ENCODE results near the gene MND1.
"Not testable (repeated sequence)": the region's sequence is repeated elsewhere in the genome, so short reads cannot be mapped to it uniquely, and the experiment has no call there.

Gene MND1

DNA sequence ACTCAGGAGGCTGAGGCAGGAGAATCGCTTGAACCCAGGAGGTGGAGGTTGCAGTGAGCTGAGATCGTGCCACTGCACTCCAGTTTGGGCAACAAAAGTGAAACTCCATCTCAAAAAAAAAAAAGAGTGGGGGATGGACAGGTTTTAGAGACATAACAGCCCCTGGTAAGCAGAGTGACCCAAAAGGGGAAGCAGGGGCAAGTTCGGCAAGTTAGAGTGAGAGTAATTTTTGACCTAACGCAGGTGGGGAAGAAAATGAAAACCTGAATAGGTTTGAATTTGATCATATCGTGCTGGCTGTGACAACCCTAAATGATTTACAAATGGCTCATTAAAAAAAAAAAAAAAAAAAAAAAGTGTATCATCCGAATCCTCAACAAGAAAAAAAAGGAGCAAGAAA lies 96.0 kb downstream of the MND1 start:
- no peak for DNase-seq (ENCODE audit: low read depth)

DNA sequence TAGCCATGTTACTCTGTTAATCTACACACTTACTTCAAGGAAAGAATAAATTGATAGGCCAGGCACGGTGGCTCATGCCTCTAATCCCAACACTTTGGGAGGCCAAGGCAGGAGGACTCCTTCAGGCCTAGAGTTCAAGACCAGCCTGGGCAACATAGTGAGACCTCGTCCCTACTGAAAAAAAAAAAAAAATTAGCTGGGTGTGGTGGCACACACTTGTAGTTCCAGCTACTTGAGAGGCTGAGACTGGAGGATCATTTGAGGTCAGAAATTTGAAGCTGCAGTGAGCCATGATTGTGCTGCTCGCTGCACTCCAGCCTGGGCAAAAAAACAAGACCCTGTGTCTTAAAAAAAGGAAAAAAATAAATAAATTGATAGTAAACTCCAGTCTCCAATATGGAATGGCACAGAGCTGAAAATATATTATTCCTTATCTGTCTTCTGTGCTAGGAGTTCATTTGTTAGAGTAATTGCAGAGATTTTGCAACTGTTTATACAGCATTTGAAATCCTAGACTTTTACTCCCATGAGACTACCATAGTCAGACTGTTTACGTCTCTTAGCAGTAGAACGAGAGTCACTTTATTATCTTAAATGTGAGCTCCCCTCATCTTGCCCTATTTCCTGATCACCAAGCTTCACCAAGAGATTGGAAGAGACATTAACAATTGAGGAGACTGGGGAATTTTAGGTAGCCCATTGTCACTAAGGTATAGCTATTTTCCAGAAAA lies 102.9 kb downstream of the MND1 start:
- no peak for DNase-seq (ENCODE audit: low read depth)

- no peak for DNase-seq (ENCODE audit: low read depth)
Measured at GRCh38 chr4:153448003-153448731, 103.7 kb downstream of the MND1 start.

DNA sequence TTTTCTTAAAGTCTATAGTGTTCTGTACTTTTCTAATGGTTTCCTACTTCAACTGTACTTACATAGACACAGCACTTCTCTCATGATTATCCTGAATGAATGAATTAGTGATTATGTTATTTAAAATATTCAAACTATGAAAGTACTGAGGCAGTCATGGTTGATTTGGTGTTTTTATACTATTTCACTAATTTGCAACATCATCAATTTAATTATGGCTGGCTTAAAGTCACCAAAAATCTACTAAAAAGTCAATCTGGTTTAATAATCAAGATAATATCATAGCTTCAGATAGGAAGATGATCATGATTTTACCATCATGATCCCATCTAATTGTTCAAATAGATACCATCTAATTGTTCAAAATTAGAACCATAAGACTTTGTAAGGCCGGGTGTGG lies 104.8 kb downstream of the MND1 start:
- DNase-seq (ENCODE audit: low read depth), result no peak

DNA sequence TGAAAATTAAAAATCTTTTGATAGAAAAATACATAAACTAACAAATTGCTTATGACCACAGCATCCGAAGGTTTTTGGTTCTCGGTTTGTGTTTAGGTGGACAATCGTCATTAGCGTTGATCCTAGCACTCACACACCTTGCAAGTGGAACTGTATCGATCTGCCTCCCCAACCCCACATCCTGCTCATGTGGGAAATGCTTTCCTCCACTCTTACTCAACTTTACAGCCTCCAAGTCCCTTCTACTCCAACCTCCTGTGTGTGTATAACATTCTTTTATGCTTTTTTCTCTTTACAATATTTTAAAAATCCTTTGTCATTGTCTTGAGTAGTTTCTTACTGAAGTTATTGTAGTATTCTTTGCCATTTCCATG lies 106.0 kb downstream of the MND1 start:
- DNase-seq (ENCODE audit: low read depth), result no peak

GRCh38 chr4:153451145-153451544 lies 106.7 kb downstream of the MND1 start:
- DNase-seq (ENCODE audit: low read depth), result not testable (repeated sequence)

DNA sequence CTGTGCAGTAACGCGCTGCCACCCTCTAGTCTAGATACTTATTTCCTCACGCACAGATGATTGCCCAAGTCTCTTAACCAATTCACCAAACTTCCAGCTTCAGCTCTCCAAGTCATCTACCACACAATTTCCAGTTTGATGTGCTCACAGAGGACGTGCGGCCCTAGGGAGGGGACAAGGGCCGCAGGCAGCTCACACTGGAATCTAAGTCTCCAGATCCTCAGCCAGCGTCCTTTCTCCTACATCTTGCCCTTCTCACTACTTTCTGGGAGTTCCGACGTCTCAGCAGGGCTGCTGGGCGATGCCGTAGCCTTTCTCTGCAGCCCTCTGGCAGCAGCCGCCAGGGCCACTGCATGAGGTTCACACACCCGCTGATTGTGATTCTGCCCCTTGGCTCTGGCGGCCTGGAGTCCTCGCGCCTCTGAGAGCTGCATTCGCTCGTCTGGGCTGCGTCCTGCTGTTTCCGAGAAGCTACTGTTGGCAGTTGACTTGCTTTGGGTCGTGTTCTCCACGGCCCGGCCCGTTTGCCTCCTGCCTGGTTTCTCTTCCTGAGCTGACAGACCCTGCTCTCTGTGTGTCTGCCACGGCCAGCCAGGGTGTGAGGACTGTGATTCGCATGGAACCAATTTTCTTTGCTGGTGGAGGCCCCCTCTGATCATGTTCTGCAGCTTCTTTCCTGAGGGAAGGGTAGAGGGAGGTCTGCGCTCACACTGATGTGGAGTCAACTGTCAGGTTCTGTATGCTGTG lies 107.6 kb downstream of the MND1 start:
- no peak for DNase-seq (ENCODE audit: low read depth)

DNA sequence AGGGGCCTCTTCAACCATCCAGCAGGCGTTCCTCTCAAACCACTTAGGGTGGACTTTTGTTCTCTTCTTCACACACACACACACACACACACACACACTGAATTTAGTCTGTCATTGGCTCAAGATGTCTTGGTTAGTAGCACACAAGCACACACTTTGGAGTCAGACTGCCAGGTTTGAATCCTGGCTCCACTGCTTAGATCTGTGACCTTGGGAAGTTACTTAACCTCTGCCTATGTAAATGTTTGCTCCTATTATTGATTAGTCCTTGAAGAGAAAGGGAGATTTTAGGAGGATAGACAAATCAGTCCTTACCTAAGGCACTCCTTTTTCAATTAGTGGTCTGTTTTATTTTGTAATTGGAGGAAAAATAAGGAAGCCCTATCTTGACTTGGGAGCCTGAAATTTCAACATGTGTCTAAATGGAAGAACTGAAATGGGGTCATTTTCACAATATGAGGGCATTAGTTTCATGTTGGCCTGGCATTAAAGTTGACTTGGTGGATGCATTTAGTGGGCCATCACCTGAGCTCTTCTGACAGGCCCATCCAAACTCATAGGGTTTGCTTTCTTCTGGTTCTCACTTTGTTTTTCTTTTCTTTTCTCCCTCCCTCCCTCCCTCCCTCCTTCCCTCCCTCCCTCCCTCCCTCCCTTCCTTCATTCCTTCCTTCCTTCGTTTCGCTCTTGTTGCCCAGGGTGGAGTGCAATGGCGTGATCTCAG lies 108.3 kb downstream of the MND1 start:
- no peak for DNase-seq (ENCODE audit: low read depth)

DNA sequence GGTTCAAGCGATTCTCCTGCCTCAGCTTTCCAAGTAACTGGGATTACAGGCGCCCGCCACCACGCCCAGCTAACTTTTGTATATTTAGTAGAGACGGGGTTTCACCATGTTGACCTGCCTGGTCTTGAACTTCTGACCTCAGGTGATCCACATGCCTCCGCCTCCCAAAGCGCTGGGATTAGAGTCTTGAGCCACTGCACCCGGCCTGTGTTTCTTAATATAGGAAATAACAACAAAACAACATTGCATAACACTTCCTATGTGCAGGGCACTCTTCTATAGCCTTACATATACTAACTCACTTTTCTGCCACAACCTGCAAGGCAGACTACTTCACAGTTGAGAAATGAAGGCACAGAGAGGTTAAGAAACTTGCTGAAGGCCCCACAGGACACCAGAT lies 108.9 kb downstream of the MND1 start:
- no peak for DNase-seq (ENCODE audit: low read depth)

- DNase-seq (ENCODE audit: low read depth), result no peak
Measured at GRCh38 chr4:153458969-153459368, 114.5 kb downstream of the MND1 start.

- DNase-seq (ENCODE audit: low read depth), result not testable (repeated sequence)
Measured at GRCh38 chr4:153461549-153461948, 117.1 kb downstream of the MND1 start.

- no peak for DNase-seq (ENCODE audit: low read depth)
Measured at GRCh38 chr4:153464068-153464467, 119.6 kb downstream of the MND1 start.

Data from stimulated activated CD4-positive, alpha-beta T cell treated with anti-CD3 and anti-CD28 coated beads, Interleukin-2, amount 100 ng/mL, for 4 hours (primary cell).